ENCODE data around the gene CRMP1. TPM values are rescaled to one million over a fixed set of nuclear protein-coding genes. Genes with fewer than 3 reads are reported as not detected.

Gene CRMP1
- total RNA-seq, 1 experiment from 2014 or later: 134 TPM

GRCh38 chr4:5930876-5931275 is 38.0 kb upstream of the CRMP1 start:
- Mint-ChIP-seq H3K36me3 (no peaks in the 10 kb centered on the region), H3K4me3 (no peak overlapping the region), H3K9me3 (no peaks in the 10 kb centered on the region), H3K27ac (no peak overlapping the region; the same call in 1 of the 2 replicates), H3K4me1 (peaks cover 26% of the 10 kb centered on the region), H3K27me3 (ENCODE audit: low read depth) (no peaks in the 10 kb centered on the region)
- ATAC-seq: peak; percentile 33; the same call in 1 of the 2 replicates
- no peak for DNase-seq (ENCODE audit: low spot score)
- CTCF ChIA-PET: interaction anchor here (0.7 to 1.2 kb wide), 3 partner anchors 38 to 110 kb away, joined by 3 to 4 read pairs (median 3); partner anchors contain the start of gene CRMP1
- TF ChIP-seq ZNF281 (CRISPR knock-in tag; IDR thresholded peaks at IDR 0.05) (no peak), ZNF121 (CRISPR knock-in tag; IDR thresholded peaks at IDR 0.05) (no peak), ZNF425 (CRISPR knock-in tag; conservative IDR thresholded peaks at IDR 0.05) (no peak), RELA (CRISPR knock-in tag; IDR thresholded peaks at IDR 0.05; ENCODE audit: borderline replicate concordance) (no peak), JAZF1 (CRISPR knock-in tag; IDR thresholded peaks at IDR 0.05) (no peak), SMAD4 (CRISPR knock-in tag; IDR thresholded peaks at IDR 0.05) (no peak), FOXK1 (CRISPR knock-in tag; IDR thresholded peaks at IDR 0.05) (no peak), ZNF671 (CRISPR knock-in tag; IDR thresholded peaks at IDR 0.05) (no peak), ZMAT4 (CRISPR knock-in tag; IDR thresholded peaks at IDR 0.05) (no peak), CREM (CRISPR knock-in tag; IDR thresholded peaks at IDR 0.05) (no peak)
- POLR2A ChIA-PET: no interaction called here

GRCh38 chr4:5930456-5930855 is 37.6 kb upstream of the CRMP1 start:
- no peaks in the 10 kb centered on the region for H3K36me3 Mint-ChIP-seq
- H3K9me3 Mint-ChIP-seq: no peaks in the 10 kb centered on the region
- POLR2A ChIA-PET: no interaction called here
- H3K27ac Mint-ChIP-seq: no peak overlapping the region; the same call in 1 of the 2 replicates
- H3K4me1 Mint-ChIP-seq: peaks cover 30% of the 10 kb centered on the region
- no peak overlapping the region for H3K4me3 Mint-ChIP-seq
- H3K27me3 Mint-ChIP-seq (ENCODE audit: low read depth): no peaks in the 10 kb centered on the region
- no peak for DNase-seq (ENCODE audit: low spot score)
- CTCF ChIA-PET: interaction anchor here (1.1 to 1.2 kb wide), 2 partner anchors 50 to 109 kb away, joined by 3 to 4 read pairs; no protein-coding TSS in a partner anchor
- no peak for ATAC-seq
- no peak for TF ChIP-seq ZNF317 (CRISPR knock-in tag; IDR thresholded peaks at IDR 0.05; ENCODE audit: borderline replicate concordance, low read depth)
- no peak for TF ChIP-seq GABPB1 (CRISPR knock-in tag; IDR thresholded peaks at IDR 0.05)
- TF ChIP-seq FOXP1 (CRISPR knock-in tag; IDR thresholded peaks at IDR 0.05; ENCODE audit: borderline replicate concordance): no peak
- TF ChIP-seq ZNF532 (CRISPR knock-in tag; IDR thresholded peaks at IDR 0.05; ENCODE audit: borderline replicate concordance): no peak
- TF ChIP-seq NFYB (CRISPR knock-in tag; conservative IDR thresholded peaks at IDR 0.05; ENCODE audit: low read depth): no peak
- TF ChIP-seq CREM (CRISPR knock-in tag; IDR thresholded peaks at IDR 0.05): no peak
- TF ChIP-seq ZMAT4 (CRISPR knock-in tag; IDR thresholded peaks at IDR 0.05): no peak
- no peak for TF ChIP-seq USF1 (CRISPR knock-in tag; IDR thresholded peaks at IDR 0.05)
- no peak for TF ChIP-seq AR (CRISPR knock-in tag; IDR thresholded peaks at IDR 0.05)
- TF ChIP-seq E2F5 (CRISPR knock-in tag; IDR thresholded peaks at IDR 0.05): no peak
- TF ChIP-seq ZNF138 (CRISPR knock-in tag; conservative IDR thresholded peaks at IDR 0.05): no peak

All from WTC11 (cell line).